AG10803 (cell line): ENCODE measurements around the gene TESMIN.

Experiments
- DNase-seq: peaks from one replicate; pipeline ENCODE4 v3.0.0; 2010; ENCODE audit warnings: low read depth
- H3K4me3 ChIP-seq: 2 replicates; pipeline ENCODE4 v1.5.1; 2011; ENCODE audit warnings: mild to moderate bottlenecking, low read length, control low read depth
- CTCF ChIP-seq: conservative IDR thresholded peaks from 2 replicates; pipeline ENCODE4 v1.5.1; 2011; ENCODE audit warnings: mild to moderate bottlenecking, low read length, control low read depth, inconsistent platforms

The TESMIN gene

GRCh38 chr11:68669301-68670090 lies 81.8 kb downstream of the TESMIN start:
- no peak for TF ChIP-seq CTCF
- H3K4me3 ChIP-seq = no peak overlapping the region
- no peak for DNase-seq

GRCh38 chr11:68667511-68668500 lies 83.5 kb downstream of the TESMIN start:
- DNase-seq = no peak
- no peak overlapping the region for H3K4me3 ChIP-seq
- TF ChIP-seq CTCF = no peak

GRCh38 chr11:68666849-68667248 lies 84.5 kb downstream of the TESMIN start:
- no peak overlapping the region for H3K4me3 ChIP-seq
- TF ChIP-seq CTCF = no peak
- DNase-seq = no peak

GRCh38 chr11:68665436-68665835 lies 85.9 kb downstream of the TESMIN start:
- no peak for DNase-seq
- no peak for TF ChIP-seq CTCF
- H3K4me3 ChIP-seq = no peak overlapping the region

GRCh38 chr11:68664906-68665305 lies 86.4 kb downstream of the TESMIN start:
- no peak overlapping the region for H3K4me3 ChIP-seq
- no peak for TF ChIP-seq CTCF
- no peak for DNase-seq

- no peak for DNase-seq
- TF ChIP-seq CTCF = no peak
- H3K4me3 ChIP-seq = no peak overlapping the region
These were observed 87.2 kb downstream of the TESMIN start for GRCh38 chr11:68664141-68664540.
